PC-9 (cell line): ENCODE data around the gene OGDHL.

Source experiments
- EZH2 ChIP-seq: fragments of 200-600 bp; sonication (generic); IDR thresholded peaks from 2 replicates; pipeline ENCODE4 v1.8.0; 2017; ENCODE audit warnings: antibody characterized with exemption, low read depth
- TF ChIP-seq, protein P1 (sequence below): fragments of 200-600 bp; sonication (generic); conservative IDR thresholded peaks from 2 replicates; pipeline ENCODE4 v1.6.1; 2017; ENCODE audit warnings: mixed run types, antibody characterized with exemption, mild to moderate bottlenecking, moderate library complexity

DNA sequence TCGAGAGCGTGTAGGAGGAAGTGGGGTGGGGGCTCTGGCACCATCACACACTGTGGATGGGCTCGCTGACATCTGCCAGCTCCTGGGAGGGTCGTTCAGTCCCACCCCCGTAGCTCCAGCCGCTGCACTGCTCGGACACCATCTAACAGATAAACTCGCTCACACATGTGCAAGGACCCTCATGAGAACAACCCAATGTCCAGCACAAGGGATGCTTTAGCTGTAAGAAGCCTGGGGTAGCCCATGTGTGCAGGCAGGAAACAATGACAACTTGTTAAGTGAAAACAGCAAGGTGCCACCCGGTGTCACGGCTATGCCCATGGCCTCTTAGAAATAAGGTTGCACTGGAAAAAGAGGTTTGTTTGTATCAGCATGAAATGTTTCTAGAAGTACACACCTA, 14.1 kb downstream of the OGDHL start:
- TF ChIP-seq, protein P1, sequence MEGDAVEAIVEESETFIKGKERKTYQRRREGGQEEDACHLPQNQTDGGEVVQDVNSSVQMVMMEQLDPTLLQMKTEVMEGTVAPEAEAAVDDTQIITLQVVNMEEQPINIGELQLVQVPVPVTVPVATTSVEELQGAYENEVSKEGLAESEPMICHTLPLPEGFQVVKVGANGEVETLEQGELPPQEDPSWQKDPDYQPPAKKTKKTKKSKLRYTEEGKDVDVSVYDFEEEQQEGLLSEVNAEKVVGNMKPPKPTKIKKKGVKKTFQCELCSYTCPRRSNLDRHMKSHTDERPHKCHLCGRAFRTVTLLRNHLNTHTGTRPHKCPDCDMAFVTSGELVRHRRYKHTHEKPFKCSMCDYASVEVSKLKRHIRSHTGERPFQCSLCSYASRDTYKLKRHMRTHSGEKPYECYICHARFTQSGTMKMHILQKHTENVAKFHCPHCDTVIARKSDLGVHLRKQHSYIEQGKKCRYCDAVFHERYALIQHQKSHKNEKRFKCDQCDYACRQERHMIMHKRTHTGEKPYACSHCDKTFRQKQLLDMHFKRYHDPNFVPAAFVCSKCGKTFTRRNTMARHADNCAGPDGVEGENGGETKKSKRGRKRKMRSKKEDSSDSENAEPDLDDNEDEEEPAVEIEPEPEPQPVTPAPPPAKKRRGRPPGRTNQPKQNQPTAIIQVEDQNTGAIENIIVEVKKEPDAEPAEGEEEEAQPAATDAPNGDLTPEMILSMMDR: no peak
- TF ChIP-seq EZH2: no peak
